ENCODE data around the gene RHBDF2. TPM values are rescaled to one million over a fixed set of nuclear protein-coding genes. Genes with fewer than 3 reads are reported as not detected.

The RHBDF2 gene
- total RNA-seq, 1 donor from 2014 or later: 47.8 TPM

DNA sequence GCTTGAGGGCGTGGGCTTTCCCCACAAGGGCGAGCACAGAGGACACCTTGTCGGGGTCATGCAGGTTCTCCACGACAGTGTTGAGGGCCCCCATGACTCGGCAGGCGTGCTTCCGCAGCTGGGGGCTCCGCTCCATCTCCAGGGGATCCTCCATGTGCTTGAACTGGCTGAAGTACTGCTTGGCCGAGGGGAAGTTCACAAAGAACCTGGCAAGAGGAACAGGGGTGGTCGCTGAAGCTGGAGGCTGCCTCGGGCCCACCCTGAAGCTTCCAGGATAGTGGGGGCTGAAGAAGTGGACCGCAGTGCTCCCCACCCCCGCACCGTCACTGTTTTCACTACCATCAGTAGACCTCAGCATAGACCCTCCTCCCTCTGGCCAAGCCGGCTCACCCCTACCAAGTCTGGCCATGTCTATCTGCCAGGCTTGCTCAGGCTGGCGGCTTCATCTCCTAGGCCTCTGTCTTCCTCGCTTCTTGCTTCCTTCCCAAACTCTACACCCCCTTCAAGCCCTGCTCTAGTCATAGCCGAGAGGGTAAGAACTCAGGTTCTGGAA lies 30.3 kb upstream of the RHBDF2 start:
- intact Hi-C loops (cut with DNase I): no loop called here
- H3K27me3 ChIP-seq (ENCODE audit: low read depth): peaks cover 3% of the 10 kb centered on the region
- H3K4me3 ChIP-seq: no peak overlapping the region
- H3K36me3 ChIP-seq: no peaks in the 10 kb centered on the region
- DNase-seq: no peak
- TF ChIP-seq, protein P1, sequence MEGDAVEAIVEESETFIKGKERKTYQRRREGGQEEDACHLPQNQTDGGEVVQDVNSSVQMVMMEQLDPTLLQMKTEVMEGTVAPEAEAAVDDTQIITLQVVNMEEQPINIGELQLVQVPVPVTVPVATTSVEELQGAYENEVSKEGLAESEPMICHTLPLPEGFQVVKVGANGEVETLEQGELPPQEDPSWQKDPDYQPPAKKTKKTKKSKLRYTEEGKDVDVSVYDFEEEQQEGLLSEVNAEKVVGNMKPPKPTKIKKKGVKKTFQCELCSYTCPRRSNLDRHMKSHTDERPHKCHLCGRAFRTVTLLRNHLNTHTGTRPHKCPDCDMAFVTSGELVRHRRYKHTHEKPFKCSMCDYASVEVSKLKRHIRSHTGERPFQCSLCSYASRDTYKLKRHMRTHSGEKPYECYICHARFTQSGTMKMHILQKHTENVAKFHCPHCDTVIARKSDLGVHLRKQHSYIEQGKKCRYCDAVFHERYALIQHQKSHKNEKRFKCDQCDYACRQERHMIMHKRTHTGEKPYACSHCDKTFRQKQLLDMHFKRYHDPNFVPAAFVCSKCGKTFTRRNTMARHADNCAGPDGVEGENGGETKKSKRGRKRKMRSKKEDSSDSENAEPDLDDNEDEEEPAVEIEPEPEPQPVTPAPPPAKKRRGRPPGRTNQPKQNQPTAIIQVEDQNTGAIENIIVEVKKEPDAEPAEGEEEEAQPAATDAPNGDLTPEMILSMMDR (IDR thresholded peaks at IDR 0.05): no peak
- H3K4me1 ChIP-seq: peaks cover 68% of the 10 kb centered on the region
- no peak for ATAC-seq
- no peaks in the 10 kb centered on the region for H3K9me3 ChIP-seq
- H3K27ac ChIP-seq: peak overlapping the region; percentile 90

DNA sequence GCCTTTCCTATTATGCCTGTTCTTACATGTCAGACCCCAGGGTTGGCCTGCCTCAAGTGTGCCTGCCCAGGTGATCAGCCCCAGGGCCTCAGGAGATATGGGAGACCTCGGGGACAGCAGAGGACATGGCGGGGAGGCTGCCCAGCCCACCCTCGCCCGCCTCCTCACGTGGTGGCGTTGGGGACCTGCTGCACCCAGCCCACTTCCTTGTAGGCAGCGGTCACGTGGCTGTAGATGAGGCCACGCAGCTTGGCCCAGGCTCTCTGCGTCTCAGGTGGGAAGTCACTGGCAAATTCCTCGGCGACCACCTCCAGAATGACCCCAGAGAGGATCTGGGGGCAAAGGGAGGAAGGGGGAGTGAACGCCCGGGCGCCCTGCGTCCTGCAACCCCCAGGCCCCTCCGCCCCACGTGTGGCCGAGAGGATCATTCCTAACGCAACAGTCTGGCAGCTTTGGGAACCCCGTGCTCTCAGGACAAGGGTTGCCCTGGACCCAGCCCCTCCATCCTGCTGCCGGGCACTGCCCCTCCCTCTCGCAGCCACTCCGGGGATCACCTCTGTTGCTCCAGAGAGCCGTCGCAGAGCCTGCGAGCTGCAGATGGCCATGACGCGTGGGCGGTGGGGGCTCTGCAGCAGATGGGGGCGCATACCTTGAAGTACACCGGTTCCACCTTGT lies 29.7 kb upstream of the RHBDF2 start:
- TF ChIP-seq, protein P1 (IDR thresholded peaks at IDR 0.05): no peak
- Histone ChIP-seq H3K27ac (peak overlapping the region; percentile 90), H3K4me1 (peaks cover 62% of the 10 kb centered on the region), H3K27me3 (ENCODE audit: low read depth) (no peaks in the 10 kb centered on the region), H3K4me3 (no peak overlapping the region), H3K9me3 (no peaks in the 10 kb centered on the region), H3K36me3 (no peaks in the 10 kb centered on the region)
- intact Hi-C loops (cut with DNase I): no loop called here
- no peak for ATAC-seq
- no peak for DNase-seq

DNA sequence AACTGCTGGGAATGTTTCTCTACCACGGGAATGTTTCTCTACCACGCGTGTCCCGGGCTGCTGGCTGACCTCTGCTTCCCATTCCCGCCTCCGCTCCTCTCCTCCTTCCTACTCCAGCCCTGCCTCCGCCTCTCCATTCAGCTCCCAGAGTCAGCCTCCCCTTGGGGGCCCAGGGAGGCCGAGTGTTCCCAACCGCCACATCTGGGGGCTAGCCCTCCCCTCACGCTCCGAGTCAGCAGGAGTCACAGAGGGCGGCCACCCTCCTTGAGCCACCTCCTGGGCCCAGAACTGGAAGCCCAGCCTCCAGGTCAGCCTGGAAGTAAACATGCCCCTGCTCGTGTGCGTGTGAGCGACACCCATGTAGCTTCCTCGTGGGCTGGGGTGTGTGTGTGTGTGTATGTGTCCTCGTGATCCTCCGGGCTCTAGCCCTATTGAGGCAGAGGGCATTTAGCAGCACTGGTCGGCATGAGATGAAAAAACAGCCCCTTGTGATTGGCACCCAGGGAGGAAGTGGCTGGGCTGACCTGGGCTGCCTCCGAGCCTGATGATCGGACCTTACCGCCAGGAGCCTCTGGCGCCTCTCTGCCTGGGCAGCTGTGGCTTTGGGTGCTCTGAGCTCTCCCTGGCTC lies 29.0 kb upstream of the RHBDF2 start:
- DNase-seq (peak; percentile 80), ATAC-seq (peak; percentile 29 to 75)
- intact Hi-C loops (cut with DNase I): no loop called here
- Histone ChIP-seq H3K4me3 (peak overlapping the region; percentile 14), H3K4me1 (peaks cover 60% of the 10 kb centered on the region), H3K36me3 (no peaks in the 10 kb centered on the region), H3K9me3 (no peaks in the 10 kb centered on the region), H3K27ac (peak overlapping the region; percentile 90), H3K27me3 (ENCODE audit: low read depth) (no peaks in the 10 kb centered on the region)
- TF ChIP-seq, protein P1 (IDR thresholded peaks at IDR 0.05): no peak

DNA sequence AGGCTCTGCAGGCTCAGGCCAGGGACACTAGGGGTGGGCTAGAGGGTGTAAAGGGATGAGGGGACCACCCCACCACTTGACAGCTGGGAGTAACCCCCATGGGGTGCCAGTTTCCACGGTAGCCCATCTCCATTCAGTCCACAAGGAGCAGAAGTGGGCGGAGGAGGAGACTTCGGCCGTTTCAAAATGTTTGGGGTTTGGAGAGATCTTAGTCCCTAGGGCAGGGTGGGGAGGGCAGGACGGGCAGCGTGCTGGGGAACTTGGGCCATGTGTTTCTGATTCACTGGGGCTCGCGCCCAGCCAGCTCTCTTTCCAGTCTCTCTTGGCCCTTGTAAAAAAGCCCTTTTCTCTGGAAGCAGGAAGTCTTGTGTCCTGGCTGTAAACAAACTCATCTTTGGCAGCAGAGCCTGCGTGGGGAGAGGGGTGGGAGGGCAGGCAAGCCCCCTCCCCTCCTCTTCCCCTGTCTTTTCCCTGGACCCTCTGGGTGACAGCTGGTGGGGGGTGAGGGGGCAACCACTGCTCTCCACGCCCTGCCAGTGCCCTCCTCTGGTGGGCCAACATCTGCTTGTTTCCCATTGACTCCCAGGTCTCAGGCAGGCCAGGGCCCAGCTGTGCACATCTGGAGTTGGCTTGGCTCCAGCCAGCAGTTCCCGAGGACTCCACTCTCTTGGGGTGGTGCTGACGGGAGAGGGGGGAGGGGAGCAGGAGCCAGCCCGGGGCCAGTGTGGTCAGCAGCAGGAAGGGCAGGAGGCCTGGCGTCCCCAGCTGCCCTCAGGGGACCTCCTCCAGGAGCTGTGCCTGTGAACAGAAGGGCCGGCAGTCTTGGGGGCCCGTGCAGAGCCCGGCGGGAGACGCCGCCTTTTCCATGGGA lies 28.2 kb upstream of the RHBDF2 start:
- Histone ChIP-seq H3K4me3 (peak overlapping the region; percentile 14), H3K27ac (peak overlapping the region; percentile 90), H3K9me3 (no peaks in the 10 kb centered on the region), H3K27me3 (ENCODE audit: low read depth) (no peaks in the 10 kb centered on the region), H3K4me1 (peaks cover 68% of the 10 kb centered on the region), H3K36me3 (no peaks in the 10 kb centered on the region)
- ATAC-seq (peak; percentile 64 to 76), DNase-seq (peak; percentile 83)
- TF ChIP-seq, protein P1 (IDR thresholded peaks at IDR 0.05): no peak
- intact Hi-C loops (cut with DNase I): no loop called here

DNA sequence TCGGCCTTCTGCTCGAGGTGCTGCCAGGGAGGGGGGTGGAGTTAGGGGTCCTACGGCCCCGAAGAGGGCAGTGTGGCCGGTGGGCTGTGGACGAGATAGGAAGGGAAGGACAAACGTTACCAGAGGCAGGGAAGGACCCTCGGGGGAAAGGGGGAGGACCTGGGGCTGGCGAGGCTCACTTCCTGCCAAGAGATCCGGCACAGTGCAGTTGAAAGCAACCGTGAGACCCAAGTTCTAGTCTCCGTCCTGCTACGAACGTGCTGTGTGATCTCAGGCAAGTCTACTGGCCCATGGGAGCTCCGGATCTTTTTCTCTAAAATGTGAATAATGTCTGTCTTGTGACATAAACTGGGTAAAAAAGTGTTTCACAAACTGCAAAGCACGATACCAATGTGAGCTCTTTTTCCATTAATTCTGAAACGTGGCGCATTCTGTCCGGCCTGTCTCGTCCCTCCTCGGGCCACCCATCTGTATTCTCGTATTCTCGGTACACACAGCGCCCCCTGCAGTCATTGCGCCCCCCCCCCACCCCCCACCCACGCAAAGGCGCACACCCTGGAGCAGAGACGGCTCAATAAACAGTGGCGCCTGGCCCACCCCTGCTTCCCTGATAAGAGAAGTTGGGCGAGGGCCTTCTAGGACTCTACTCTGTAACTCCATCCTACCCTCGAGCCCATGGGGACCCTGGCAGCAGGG lies 27.5 kb upstream of the RHBDF2 start:
- Histone ChIP-seq H3K27ac (peak overlapping the region; percentile 90), H3K4me1 (peaks cover 74% of the 10 kb centered on the region), H3K36me3 (no peaks in the 10 kb centered on the region), H3K27me3 (ENCODE audit: low read depth) (no peaks in the 10 kb centered on the region), H3K9me3 (no peaks in the 10 kb centered on the region), H3K4me3 (peak overlapping the region; percentile 22)
- TF ChIP-seq, protein P1 (IDR thresholded peaks at IDR 0.05): peak; percentile 20
- intact Hi-C loops (cut with DNase I): no loop called here
- DNase-seq: no peak
- ATAC-seq: peak in 1 of 2 donors; percentile 4

All from lower lobe of right lung (tissue), 2 donors.